NCI-H2227 treated with DMSO at 0.1 percent for 48 hours (cell line): ENCODE results near the gene N4BP2.
A peak's percentile ranks its signal among the peaks of the same experiment; 100 is the strongest.
"Not testable (repeated sequence)": the region's sequence is repeated elsewhere in the genome, so short reads cannot be mapped to it uniquely, and the experiment has no call there.

Experiments used
- DNase-seq: peaks from one replicate; lab custom pipeline; 2025; lab: John Stamatoyannopoulos, UW

N4BP2 gene

GRCh38 chr4:40056716-40057585 lies at the start of gene N4BP2:
N4BP2 (plus strand) TSS chr4:40056850; CDS start chr4:40097341, 40,491 bp downstream.
- DNase-seq, result peak; percentile 65

DNA sequence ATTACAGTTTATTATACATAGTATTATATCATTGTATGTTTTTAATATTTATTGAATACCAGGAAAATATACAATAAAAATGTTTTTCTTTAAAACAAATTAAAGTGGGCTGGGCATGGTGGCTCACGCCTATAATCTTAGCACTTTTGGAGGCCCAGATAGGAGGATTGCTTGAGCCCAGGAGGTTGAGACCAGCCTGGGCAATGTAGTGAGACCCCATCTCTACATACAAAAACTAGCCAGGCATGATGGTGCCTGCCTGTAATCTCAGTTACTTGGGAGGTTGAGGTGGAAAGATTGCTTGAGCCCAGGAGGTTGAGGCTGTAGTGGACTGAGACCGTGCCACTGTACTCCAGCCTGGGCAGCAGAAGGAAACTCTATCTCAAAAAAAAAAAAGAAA lies 40.6 kb upstream of the N4BP2 start:
- DNase-seq, result no peak

GRCh38 chr4:40020221-40020620 lies 36.4 kb upstream of the N4BP2 start:
- no peak for DNase-seq

DNA sequence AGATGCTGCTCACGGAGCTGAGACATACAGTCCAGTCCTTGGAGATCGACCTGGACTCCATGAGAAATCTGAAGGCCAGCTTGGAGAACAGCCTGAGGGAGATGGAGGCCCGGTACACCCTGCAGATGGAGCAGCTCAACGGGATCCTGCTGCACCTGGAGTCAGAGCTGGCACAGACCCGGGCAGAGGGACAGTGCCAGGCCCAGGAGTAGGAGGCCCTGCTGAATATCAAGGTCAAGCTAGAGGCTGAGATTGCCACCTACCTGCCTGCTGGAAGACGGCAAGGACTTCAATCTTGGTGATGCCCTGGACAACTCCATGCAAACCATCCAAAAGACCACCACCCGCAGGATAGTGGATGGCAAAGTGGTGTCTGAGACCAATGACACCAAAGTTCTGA lies 35.5 kb upstream of the N4BP2 start:
- not testable (repeated sequence) for DNase-seq

- not testable (repeated sequence) for DNase-seq
Observed at GRCh38 chr4:40024049-40024448, 32.6 kb upstream of the N4BP2 start.

DNA sequence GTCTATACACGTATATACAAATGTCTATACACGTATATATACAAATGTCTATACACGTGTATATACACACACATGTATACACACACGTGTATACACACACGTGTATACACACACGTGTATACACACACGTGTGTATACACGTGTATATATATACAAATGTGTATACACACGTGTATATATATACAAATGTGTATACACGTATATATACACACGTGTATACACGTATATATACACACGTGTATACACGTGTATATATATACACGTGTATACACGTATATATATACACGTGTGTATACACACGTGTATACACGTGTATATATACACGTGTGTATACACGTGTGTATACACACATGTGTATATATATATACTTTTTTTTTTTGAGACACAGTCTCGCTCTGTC lies 23.9 kb upstream of the N4BP2 start:
- DNase-seq, result no peak

GRCh38 chr4:40033613-40034012 lies 23.0 kb upstream of the N4BP2 start:
- no peak for DNase-seq

- no peak for DNase-seq
Observed at GRCh38 chr4:40038977-40039376, 17.7 kb upstream of the N4BP2 start.

DNA sequence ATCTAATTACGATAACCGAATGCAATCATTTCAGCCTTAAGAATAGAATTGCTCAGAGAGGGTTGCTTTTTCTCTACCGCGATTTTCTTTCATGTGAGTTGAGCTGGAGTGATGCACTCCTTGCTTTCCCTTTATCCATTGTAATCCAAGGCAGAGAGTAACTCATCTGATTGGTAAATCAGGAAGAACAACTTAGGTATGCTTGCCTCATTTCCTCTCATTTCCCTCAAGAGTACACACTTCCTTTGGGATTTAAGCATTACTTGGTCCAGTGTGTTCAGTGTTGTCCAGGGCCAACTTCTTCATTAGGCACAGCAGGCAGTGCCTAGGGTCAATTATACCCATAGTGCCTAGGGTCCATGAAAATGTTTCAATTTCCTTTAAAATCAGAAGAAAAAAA lies 15.7 kb upstream of the N4BP2 start:
- DNase-seq, result no peak

- no peak for DNase-seq
Observed at GRCh38 chr4:40043786-40044185, 12.9 kb upstream of the N4BP2 start.

DNA sequence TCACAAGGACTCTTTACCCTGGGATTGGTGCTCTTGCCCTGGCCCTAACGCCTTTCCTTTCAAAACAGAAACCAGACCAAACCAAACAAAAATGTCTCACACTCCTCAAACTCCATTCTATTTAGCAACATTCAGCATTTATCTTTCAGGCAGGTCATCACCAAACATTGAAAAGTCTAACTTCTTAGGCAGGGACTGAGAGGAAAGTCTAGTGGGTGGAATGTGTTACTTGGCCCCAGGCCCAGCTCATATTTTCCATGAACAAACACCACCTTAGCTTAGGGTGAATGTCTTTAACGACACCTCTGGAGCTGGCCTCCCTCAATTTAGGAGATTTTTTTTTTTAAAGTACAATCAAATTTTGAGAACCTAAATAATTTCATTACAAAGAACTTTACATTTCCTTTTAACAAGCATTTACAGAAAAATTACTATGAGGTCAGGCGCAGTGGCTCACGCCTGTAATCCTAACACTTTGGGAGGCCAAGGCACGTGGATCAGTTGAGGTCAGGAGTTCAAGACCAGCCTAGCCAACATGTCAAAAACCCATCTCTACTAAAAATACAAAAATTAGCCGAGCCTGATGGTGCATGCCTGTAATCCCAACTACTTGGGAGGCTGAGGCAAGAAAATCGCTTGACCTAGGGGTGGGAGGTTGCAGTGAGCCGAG lies 10.2 kb upstream of the N4BP2 start:
- no peak for DNase-seq

DNA sequence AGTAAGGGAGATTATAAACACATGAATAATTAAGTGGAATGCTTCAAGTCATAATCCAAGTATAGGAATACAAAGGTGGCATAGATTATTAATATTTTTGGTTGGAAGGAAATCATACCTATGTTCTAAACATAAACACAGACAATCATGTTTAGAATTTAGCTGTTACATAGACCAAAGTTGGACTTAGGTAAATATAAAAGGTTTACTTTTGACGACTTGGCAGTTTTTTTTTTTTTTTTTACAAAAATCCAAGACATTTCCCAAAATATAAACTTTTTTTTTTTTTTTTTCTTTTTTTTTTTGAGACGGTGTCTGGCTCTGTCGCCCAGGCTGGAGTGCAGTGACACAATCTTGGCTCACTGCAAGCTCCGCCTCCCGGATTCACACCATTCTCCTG lies 3.5 kb upstream of the N4BP2 start:
- DNase-seq, result no peak

DNA sequence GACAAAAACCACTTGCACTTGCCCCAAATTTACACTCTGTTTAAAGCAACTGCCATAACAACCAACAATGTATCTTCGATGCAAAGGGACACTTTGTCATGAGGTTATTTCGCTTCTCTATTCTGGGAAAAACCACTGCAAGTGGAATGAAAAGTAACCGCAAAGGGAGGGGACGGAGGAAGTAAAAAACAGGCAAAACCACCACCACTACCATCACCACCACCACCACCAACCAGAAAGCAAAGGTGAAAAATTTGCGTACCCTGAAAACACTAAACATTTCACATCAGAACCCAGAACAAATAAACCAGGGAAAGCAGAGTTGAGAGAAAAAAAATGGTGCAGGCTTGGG lies 1.2 kb upstream of the N4BP2 start:
- DNase-seq, result no peak

GRCh38 chr4:40055863-40056715 lies 561 bp upstream of the N4BP2 start:
- DNase-seq, result peak; percentile 53

- peak; percentile 78 for DNase-seq
Observed at GRCh38 chr4:40057586-40058091, 989 bp downstream of the N4BP2 start.

DNA sequence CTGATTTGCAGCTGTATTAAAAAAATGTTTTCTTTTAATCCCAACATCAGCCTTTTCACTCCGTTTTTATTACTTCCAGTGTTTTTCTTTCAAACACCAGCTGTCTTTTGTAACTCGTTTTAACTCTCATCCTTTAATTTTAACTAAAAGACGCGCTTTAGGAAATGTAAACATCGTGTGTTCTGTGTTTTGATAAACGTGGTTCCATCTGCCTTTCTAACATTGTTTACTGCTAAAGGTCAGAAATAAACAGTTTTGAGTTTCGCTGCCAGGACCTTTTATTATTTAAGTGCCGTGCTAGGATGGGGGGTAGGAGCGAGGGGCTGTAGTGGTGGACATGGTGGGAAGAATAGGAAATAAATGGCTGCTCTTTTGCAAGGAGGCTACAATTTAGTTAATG lies 1.5 kb downstream of the N4BP2 start:
- DNase-seq, result peak; percentile 26

DNA sequence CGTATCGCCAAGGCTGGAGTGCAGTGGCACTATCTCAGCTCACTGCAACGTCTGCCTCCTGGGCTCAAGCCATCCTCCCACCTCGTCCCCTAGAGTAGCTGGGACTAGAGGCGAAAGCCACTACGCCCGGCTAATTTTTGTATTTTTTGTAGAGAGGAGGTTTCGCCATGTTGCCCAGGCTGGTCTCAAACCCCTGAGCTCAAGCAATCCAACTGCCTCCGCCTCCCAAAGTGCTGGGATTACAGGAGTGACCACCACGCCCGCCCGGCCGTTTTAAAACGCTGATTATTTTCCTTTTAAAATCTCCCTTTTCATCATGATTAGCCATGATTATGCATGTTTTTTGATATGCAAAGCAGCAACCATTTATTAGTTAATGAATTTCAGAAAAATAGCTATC lies 2.2 kb downstream of the N4BP2 start:
- no peak for DNase-seq

DNA sequence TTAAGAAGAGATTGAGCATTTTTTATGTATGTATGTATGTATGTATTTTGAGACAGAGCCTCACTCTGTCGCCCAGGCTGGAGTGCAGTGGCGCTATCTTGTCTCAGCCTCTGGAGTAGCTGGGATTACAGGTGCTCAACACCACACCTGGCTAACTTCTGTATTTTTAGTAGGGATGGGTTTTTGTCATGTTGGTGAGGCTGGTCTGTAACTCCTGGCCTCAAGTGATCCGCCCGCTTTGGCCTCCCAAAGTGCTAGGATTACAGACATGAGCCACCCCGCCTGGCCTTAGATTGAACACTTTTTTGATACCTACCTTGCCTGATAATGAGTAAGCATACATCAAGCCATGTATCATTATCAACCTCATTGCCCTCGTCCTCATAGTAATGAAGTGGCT lies 2.7 kb downstream of the N4BP2 start:
- DNase-seq, result no peak

GRCh38 chr4:40065010-40065409 lies 8.4 kb downstream of the N4BP2 start:
- DNase-seq, result no peak

DNA sequence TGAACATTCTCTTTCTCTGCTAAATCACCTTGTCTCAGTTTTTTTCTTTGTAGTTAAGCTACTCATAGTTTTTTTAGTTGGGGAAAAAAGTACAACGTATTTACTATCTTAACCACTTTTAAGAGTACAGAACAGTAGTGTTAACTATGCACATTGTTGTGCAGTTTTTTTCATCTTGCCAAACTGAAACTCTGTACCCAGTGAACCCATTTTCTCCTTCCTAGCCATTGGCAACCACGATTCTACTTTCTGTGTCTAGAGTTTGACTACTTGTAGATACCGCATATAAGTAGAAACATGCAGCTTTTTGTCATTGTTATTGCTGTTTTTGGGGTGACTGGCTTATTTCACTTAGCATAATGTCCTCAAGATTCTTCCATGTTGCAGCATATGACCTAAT lies 10.0 kb downstream of the N4BP2 start:
- no peak for DNase-seq

GRCh38 chr4:40070387-40070786 lies 13.7 kb downstream of the N4BP2 start:
- DNase-seq, result no peak

GRCh38 chr4:40086421-40086820 lies 29.8 kb downstream of the N4BP2 start:
- DNase-seq, result no peak
